ENCODE data around the gene VAV2.

- TF ChIP-seq, protein P1, sequence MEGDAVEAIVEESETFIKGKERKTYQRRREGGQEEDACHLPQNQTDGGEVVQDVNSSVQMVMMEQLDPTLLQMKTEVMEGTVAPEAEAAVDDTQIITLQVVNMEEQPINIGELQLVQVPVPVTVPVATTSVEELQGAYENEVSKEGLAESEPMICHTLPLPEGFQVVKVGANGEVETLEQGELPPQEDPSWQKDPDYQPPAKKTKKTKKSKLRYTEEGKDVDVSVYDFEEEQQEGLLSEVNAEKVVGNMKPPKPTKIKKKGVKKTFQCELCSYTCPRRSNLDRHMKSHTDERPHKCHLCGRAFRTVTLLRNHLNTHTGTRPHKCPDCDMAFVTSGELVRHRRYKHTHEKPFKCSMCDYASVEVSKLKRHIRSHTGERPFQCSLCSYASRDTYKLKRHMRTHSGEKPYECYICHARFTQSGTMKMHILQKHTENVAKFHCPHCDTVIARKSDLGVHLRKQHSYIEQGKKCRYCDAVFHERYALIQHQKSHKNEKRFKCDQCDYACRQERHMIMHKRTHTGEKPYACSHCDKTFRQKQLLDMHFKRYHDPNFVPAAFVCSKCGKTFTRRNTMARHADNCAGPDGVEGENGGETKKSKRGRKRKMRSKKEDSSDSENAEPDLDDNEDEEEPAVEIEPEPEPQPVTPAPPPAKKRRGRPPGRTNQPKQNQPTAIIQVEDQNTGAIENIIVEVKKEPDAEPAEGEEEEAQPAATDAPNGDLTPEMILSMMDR (IDR thresholded peaks at IDR 0.05) = no peak
- TF ChIP-seq POLR2A (IDR thresholded peaks at IDR 0.05) = no peak
Measured at GRCh38 chr9:133855802-133856521, 136.2 kb downstream of the VAV2 start.

Measured in adrenal gland (tissue), 5 donors.